ENCODE measurements around the gene NFIC. TPM values are rescaled to one million over a fixed set of nuclear protein-coding genes. Genes with fewer than 3 reads are reported as not detected.

NFIC gene
- total and polyA plus RNA-seq, 3 donors from 2014 or later = 56.5 to 127 (median 113) TPM

- Histone ChIP-seq H3K4me1 (no peaks in the 10 kb centered on the region), H3K9me3 (no peaks in the 10 kb centered on the region), H3K27ac (no peak overlapping the region), H3K36me3 (ENCODE audit: low read depth, missing control alignments) (no peaks in the 10 kb centered on the region), H3K4me3 (no peak overlapping the region), H3K27me3 (no peaks in the 10 kb centered on the region)
- intact Hi-C loops (cut with DNase I; ENCODE audit: low total_unique reads) = no loop called here
- TF ChIP-seq POLR2A (IDR thresholded peaks at IDR 0.05) (no peak), CTCF (IDR thresholded peaks at IDR 0.05) (no peak)
- WGBS, 2 donors = 91 to 93% methylated on average over 16 of the region's 16 CpGs
- no peak for DNase-seq
Observed at GRCh38 chr19:3492919-3493318, 126.5 kb downstream of the NFIC start.

- H3K4me3 ChIP-seq = peak overlapping the region in 1 of 2 donors; percentile 10
- TF ChIP-seq POLR2A (IDR thresholded peaks at IDR 0.05) = no peak
- no peak for TF ChIP-seq CTCF (IDR thresholded peaks at IDR 0.05)
- intact Hi-C loops (cut with DNase I; ENCODE audit: low total_unique reads) = no loop called here
- H3K36me3 ChIP-seq (ENCODE audit: low read depth, missing control alignments) = no peaks in the 10 kb centered on the region
- no peaks in the 10 kb centered on the region for H3K9me3 ChIP-seq
- H3K27me3 ChIP-seq = no peaks in the 10 kb centered on the region
- no peak overlapping the region for H3K27ac ChIP-seq
- DNase-seq = no peak
- no peaks in the 10 kb centered on the region for H3K4me1 ChIP-seq
- WGBS, 2 donors = 44 to 79% methylated on average over 10 to 14 of the region's 14 CpGs
Observed at GRCh38 chr19:3493651-3494050, 127.3 kb downstream of the NFIC start.

- H3K27me3 ChIP-seq = no peaks in the 10 kb centered on the region
- DNase-seq = peak; percentile 81
- intact Hi-C loops (cut with DNase I; ENCODE audit: low total_unique reads) = no loop called here
- TF ChIP-seq CTCF (IDR thresholded peaks at IDR 0.05) (no peak), POLR2A (IDR thresholded peaks at IDR 0.05) (no peak)
- WGBS, 2 donors = 54 to 65% methylated on average over 4 to 15 of the region's 15 CpGs
- H3K27ac ChIP-seq = no peak overlapping the region
- peak overlapping the region in 1 of 2 donors; percentile 10 for H3K4me3 ChIP-seq
- no peaks in the 10 kb centered on the region for H3K9me3 ChIP-seq
- peaks cover 1% of the 10 kb centered on the region for H3K4me1 ChIP-seq
- no peaks in the 10 kb centered on the region for H3K36me3 ChIP-seq (ENCODE audit: low read depth, missing control alignments)
Observed at GRCh38 chr19:3494051-3494450, 127.7 kb downstream of the NFIC start.

- H3K27ac ChIP-seq = no peak overlapping the region
- no peaks in the 10 kb centered on the region for H3K27me3 ChIP-seq
- 61 to 75% methylated on average over 18 of the region's 18 CpGs for WGBS, 2 donors
- peaks cover 6% of the 10 kb centered on the region for H3K4me1 ChIP-seq
- no peak for DNase-seq
- H3K36me3 ChIP-seq (ENCODE audit: low read depth, missing control alignments) = no peaks in the 10 kb centered on the region
- TF ChIP-seq CTCF (IDR thresholded peaks at IDR 0.05) (no peak), POLR2A (IDR thresholded peaks at IDR 0.05) (no peak)
- H3K4me3 ChIP-seq = peak overlapping the region in 1 of 2 donors; percentile 10
- intact Hi-C loops (cut with DNase I; ENCODE audit: low total_unique reads) = no loop called here
- no peaks in the 10 kb centered on the region for H3K9me3 ChIP-seq
Observed at GRCh38 chr19:3494559-3494958, 128.2 kb downstream of the NFIC start.
